H7 (cell line): ENCODE results near the gene C12orf56. TPM values are rescaled to one million over a fixed set of nuclear protein-coding genes. Genes with fewer than 3 reads are reported as not detected.
"Not testable (repeated sequence)": the region's sequence is repeated elsewhere in the genome, so short reads cannot be mapped to it uniquely, and the experiment has no call there.

Experiments
- DNase-seq: peaks from one replicate; pipeline ENCODE4 v3.0.0; 2012
- H3K27me3 ChIP-seq: 2 replicates; pipeline ENCODE4 v1.6.0; 2011; ENCODE audit warnings: mild to moderate bottlenecking, low read length; ENCODE audit not compliant: control insufficient read depth, insufficient read depth
- H3K36me3 ChIP-seq: replicated peaks from 2 replicates; pipeline ENCODE4 v1.5.1; 2011; ENCODE audit warnings: low read length; ENCODE audit not compliant: control insufficient read depth, insufficient read depth
- H3K4me3 ChIP-seq: 2 replicates; pipeline ENCODE4 v1.5.1; 2011; ENCODE audit warnings: low read depth, mild to moderate bottlenecking, control low read depth, low read length, moderate library complexity; ENCODE audit not compliant: insufficient read depth
- total RNA-seq: library from RNA; depleted of rRNA; stranded (reverse); fragments of >200 nt; shearing (Covaris generic); gene quantifications from 2 replicates; pipeline ENCODE4 v1.2.3, GENCODE V29; 2014

C12orf56 gene
- total RNA-seq, 1 experiment from 2014 or later: 1.4 TPM

DNA sequence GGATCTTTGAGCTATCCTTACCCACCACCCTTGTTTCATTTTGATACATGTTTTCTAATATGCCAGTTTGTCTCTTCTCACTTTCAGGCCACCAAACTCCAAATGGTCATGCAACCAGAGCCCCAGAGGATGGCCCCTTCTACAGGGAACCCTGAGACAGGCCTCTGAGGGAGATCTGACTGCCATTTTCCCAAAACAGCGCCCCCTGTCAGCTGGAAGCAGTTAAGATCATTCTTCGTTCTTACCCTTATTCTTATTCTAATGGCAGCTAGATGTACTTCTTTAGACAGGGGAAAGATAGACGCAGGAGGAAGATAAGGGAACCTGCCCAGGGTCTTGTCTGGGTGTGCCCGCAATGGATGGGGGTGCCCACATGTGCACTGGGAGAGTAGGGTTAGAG is 38.4 kb downstream of the C12orf56 start:
- no peak overlapping the region for H3K4me3 ChIP-seq
- no peaks in the 10 kb centered on the region for H3K27me3 ChIP-seq
- DNase-seq: no peak
- no peaks in the 10 kb centered on the region for H3K36me3 ChIP-seq

DNA sequence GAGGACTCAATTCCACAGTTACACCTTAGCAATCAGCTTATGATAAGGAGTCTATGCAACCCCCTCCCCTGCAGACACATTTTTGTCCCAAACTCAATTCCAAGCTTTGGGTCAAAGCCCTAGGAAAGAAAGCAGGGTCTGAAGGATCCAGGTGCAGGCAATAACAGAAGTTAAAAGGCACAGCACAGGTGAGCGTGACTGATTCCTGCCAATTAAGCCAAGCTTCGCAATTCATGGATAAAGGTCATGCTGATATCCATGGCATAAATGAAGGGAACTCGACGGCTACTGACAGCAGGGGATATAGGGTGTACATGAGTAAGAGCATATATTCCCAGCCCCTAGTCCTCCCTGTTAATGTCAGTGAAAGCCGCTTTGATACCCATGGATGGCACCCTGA is 39.3 kb downstream of the C12orf56 start:
- no peak for DNase-seq
- Histone ChIP-seq H3K27me3 (no peaks in the 10 kb centered on the region), H3K36me3 (no peaks in the 10 kb centered on the region)

DNA sequence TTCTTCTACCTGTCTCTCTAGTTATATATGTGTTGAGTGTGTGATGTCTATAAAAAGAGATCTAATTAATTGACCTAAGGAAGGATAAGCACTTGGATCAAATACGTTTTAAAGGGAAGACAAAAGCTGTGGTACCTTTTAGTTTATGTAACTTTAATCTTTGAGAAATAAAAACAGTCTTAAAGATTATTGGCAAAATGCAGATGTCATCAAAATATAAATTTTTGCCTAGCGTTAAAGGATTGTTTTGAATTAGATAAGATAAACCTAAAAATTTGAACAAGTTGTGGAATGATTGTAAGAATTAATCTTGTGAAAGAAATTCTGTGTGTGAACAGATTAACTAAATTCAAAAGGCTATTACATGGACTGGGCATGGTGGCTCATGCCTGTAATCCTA is 42.9 kb downstream of the C12orf56 start:
- no peaks in the 10 kb centered on the region for H3K27me3 ChIP-seq
- DNase-seq: no peak
- H3K36me3 ChIP-seq: no peaks in the 10 kb centered on the region
- H3K4me3 ChIP-seq: no peak overlapping the region

More for the DNA sequence above, 39.3 kb downstream of the C12orf56 start:
- H3K4me3 ChIP-seq: no peak overlapping the region

DNA sequence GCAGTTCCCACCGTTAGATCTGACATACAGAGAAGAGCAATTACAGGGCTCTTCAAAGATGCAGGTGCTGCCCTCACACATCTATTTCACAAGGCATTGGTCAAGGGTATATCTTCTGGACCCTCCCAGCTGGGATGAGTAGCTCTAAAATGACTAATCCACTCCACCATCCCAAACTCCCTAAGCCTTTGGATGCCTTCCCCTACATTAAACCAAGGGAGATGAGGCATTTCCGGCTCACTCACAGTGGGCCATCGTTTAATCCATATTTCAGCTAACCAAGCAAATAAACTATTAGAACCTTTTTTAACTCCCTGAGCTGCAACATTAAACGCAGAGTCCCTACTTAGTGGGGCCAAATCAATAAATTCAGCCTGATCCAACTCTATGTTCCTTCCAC is 45.9 kb downstream of the C12orf56 start:
- not testable (repeated sequence) for DNase-seq, H3K36me3 ChIP-seq, H3K4me3 ChIP-seq, H3K27me3 ChIP-seq

DNA sequence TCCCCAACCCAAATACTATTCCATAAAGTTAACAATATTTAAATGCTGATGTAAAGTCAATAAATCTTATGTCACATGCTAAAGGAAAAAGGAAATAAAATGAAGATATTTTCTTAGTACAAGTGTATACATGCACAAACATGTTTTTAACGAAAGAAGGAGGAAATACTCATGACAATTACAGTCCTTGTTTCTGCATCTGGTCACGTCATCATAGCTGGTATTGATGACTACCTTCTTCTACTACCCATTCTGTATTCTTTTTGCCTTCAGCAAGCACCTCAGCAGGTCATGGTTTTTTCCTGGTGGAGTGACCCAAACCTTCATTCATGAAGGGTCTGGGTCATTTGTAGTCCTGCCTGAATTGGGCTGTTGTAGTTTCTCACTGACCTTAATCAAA is 50.0 kb downstream of the C12orf56 start:
- DNase-seq, H3K36me3 ChIP-seq, H3K4me3 ChIP-seq, H3K27me3 ChIP-seq: not testable (repeated sequence)

DNA sequence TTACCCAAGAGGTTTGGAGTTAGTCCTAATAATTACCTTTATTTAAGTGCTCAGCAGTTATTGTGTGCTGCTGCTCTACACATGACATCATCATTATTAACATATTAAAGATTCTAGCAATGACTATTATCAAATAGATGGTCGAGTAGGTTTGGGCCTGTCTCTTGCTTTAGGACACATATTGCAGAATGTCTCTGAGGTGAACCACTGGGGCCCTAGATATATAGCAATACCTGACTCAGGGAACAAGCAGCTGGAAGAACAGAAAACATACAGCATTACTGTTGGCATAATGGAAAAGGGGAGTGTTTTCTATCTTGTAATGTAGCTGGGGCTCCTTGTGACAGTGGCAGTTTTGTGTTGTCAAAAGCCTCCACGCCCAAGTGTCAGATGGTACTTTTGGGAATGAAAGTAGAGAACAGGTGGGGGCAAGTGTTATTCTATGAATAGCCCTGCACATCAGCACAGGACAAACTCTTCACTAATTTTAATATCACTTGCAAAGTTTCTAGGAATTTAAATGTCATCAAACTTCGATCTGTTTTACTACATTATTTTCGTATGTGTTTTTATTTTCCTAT is 54.6 kb downstream of the C12orf56 start:
- no peaks in the 10 kb centered on the region for H3K27me3 ChIP-seq
- no peak for DNase-seq
- no peaks in the 10 kb centered on the region for H3K36me3 ChIP-seq
- no peak overlapping the region for H3K4me3 ChIP-seq

DNA sequence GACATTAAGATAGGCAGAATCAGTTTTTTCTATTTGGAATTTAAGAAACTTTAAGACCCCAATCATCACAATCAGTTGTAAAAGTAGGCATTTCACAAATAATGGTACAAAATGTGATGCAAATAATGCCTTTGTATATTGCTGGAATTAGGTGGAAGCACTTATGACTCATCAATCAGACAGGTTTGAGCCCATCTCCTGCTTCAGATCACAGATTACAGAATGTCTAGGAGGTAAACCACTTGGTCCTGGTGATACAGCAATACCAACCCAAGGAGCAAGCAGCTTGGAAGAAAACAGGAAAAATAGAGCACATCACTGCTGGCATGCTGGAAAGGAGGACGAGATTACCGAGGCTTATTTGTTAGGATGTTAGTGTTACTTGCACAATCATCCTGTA is 57.6 kb downstream of the C12orf56 start:
- Histone ChIP-seq H3K36me3 (no peaks in the 10 kb centered on the region), H3K27me3 (no peaks in the 10 kb centered on the region), H3K4me3 (no peak overlapping the region)
- DNase-seq: no peak

DNA sequence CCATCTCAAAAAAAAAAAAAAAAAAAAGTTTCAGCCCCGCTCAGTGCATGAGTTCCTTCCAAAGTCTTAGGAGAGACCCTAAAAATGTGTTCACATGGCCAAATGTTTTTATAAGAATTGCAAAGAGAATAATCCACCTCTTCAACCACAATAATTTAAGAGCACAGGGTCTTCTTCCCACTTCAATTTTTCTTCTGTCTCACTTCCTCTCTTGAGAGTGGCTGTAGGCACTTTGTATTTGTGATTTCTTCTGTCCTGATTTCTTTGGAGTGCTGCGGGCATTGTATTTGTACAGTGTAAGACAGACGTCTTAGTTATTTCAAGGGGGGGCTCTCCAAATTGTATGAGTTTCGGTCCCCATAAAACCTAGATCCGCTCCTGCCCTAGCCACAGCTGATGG is 58.3 kb downstream of the C12orf56 start:
- no peak for DNase-seq
- no peaks in the 10 kb centered on the region for H3K36me3 ChIP-seq
- no peaks in the 10 kb centered on the region for H3K27me3 ChIP-seq
- H3K4me3 ChIP-seq: no peak overlapping the region

DNA sequence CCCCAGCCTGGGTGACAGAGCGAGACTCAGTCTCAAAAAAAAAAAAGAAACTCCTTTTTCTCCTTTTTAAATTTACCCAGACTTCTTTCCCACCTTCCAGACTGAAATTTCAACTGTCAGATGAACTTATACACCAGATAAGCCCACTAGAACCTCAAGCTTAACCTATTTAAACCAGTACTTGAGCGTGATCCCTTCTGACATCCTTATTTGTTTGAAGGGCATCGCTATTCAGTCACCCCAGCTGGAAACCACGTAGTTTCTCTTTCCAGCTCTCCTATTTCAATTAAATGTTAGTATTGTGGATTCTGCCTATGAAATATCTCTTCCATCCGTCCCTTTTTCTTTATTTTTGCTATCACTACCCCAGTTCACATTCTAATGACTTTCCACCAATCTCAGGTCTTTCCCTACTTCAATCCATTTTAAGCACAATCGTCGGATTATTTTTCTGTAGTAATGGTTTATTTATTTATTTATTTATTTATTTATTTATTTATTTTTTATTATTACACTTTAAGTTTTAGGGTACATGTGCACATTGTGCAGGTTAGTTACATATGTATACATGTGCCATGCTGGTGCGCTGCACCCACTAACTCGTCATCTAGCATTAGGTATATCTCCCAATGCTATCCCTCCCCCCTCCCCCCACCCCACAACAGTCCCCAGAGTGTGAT is 61.4 kb downstream of the C12orf56 start:
- H3K36me3 ChIP-seq, H3K4me3 ChIP-seq, DNase-seq: not testable (repeated sequence)

DNA sequence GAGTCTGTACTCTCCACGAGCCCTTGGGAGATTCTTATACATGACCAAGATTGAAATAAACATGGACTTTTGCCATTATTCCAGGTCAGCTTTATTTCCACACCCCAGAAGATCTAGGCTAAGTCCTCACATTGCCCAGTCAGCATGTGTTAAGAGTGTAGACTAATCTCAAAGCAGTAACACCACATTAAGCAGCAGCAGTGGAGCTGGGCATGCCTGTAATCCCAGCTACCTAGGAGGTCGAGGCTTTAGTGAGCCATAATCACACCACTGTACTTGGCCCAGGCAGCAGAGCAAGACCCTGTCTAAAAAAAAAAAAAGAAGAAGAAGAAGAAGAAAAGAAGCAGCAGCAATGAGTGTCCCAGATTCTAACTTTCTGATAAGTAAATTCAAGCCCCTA is 65.5 kb downstream of the C12orf56 start:
- DNase-seq: no peak
- Histone ChIP-seq H3K4me3 (no peak overlapping the region), H3K36me3 (no peaks in the 10 kb centered on the region), H3K27me3 (no peaks in the 10 kb centered on the region)

More for the DNA sequence above, 61.4 kb downstream of the C12orf56 start:
- not testable (repeated sequence) for H3K27me3 ChIP-seq

DNA sequence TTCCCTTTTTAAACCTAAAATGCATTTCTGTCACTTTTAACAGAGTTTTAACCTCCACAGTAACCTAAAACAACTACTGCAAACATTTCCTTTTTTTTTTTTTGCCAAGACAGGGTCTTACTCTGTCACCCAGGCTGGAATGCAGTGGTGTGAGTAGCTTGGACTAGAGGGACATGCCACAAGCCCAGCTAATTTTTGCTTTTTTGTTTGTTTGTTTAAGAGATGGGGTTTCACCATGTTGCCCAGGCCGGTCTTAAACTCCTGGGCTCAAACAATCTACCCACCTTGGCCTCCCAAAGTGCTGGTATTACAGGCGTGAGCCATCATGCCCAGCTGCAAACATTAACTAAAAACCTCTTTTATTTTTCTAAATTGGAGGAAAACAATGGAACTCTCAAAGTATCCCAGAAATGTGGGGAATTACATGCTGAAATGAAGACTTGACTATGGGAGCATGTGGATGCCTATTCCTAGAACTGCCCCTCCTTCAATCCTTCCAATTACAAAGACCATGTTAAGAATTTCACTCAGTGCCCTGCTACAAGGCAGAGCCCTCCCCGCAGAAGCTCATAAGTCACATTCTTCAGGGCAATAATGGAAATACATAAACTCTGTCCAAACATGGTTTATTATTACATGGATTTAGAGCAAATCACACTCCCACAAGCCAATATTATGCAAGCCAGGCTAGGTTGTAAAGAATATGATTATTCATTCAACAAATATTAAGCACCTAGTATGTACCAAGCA is 66.9 kb downstream of the C12orf56 start:
- Histone ChIP-seq H3K27me3 (no peaks in the 10 kb centered on the region), H3K4me3 (no peak overlapping the region), H3K36me3 (no peaks in the 10 kb centered on the region)
- no peak for DNase-seq

DNA sequence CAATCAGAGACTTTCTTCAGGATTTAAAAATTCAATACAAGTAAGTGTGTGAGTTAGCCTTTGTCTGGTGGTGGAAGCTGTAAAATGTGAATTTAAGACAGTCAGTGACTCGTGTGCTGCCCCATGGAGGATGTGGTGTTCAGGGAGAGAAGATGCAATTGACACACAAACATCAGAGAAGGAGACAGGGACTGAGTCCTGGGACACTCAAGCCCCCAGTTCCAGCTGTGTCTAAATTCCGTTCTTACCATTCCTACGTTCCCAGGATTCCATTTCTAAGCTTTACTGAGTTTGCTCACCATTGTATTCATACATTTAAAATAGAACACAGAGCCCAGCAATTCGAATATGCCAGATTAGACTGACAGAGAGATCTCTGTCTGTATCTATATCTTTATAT is 67.6 kb downstream of the C12orf56 start:
- Histone ChIP-seq H3K4me3 (no peak overlapping the region), H3K27me3 (no peaks in the 10 kb centered on the region), H3K36me3 (no peaks in the 10 kb centered on the region)
- no peak for DNase-seq

DNA sequence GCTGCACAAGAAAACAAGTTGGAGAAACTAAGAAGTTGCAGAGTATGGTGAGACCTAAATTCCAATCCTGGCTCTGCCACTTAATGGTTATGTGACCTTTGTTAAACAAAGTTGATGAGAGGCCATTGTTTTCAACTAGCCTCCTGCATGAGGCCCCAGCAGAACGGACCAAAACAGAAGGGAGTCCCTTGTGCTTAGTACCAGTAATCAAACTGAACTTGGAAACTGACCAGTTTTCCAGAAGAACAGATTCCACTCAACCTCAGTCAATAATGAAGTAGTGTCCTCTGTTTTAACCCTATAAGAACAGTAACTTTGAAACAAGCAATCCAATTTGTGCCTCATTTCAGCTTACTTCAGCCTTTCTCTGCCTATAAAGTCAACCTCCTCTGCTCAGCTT is 69.9 kb downstream of the C12orf56 start:
- H3K27me3 ChIP-seq: no peaks in the 10 kb centered on the region
- no peak overlapping the region for H3K4me3 ChIP-seq
- DNase-seq: no peak
- no peaks in the 10 kb centered on the region for H3K36me3 ChIP-seq

DNA sequence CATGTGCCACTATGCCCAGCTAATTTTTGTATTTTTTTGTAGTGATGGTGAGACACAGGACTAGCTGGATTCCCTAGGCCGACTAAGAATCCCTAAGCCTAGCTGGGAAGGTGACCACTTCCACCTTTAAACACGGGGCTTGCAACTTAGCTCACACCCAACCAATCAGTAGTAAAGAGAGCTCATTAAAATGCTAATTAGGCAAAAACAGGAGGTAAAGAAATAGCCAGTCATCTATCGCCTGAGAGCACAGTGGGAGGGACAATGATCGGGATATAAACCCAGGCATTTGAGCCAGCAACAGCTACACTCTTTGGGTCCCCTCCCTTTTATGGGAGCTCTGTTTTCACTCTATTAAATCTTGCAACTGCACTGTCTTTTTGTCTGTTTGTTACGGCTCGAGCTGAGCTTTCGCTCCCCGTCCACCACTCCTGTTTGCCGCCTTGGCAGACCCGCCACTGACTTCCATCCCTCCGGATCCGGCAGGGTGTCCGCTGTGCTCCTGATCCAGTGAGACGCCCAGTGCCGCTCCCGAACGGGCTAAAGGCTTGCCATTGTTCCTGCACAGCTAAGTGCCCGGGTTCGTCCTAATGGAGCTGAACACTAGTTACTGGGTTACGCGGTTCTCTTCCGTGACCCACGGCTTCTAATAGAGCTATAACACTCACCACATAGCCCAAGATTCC is 70.9 kb downstream of the C12orf56 start:
- not testable (repeated sequence) for H3K4me3 ChIP-seq, DNase-seq, H3K27me3 ChIP-seq, H3K36me3 ChIP-seq

DNA sequence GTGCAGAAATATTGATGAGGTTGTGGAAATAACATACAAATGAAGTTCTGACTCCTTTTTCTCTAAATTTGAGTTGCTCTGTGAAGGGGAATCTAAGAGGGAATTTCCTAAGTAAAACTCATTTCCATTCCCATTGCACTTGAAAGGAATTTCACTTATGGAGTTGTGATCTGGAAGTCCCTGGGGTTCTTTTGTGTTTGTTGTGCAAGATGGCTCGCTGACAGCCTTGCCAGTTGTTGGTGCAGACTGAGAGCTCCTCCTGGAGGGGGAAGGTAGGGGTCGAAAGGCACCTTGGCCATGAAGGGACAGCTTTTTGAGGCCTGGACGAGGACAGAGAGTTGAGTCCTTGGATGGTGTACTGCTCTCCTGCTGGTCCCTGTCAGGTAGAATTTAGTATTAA is 72.0 kb downstream of the C12orf56 start:
- Histone ChIP-seq H3K27me3 (no peaks in the 10 kb centered on the region), H3K4me3 (no peak overlapping the region), H3K36me3 (no peaks in the 10 kb centered on the region)
- DNase-seq: peak; percentile 78
